Measurements from ENCODE around the gene PLAAT3.
"Not testable (repeated sequence)": the region's sequence is repeated elsewhere in the genome, so short reads cannot be mapped to it uniquely, and the experiment has no call there.

Gene PLAAT3

GRCh38 chr11:63567044-63567840, 47.0 kb downstream of the PLAAT3 start:
- DNase-seq (ENCODE audit: low read depth in 2 of 2): peak; percentile 64 to 72

- no peak for DNase-seq (ENCODE audit: low read depth in 2 of 2)
These were observed 49.4 kb downstream of the PLAAT3 start for GRCh38 chr11:63564784-63565350.

DNA sequence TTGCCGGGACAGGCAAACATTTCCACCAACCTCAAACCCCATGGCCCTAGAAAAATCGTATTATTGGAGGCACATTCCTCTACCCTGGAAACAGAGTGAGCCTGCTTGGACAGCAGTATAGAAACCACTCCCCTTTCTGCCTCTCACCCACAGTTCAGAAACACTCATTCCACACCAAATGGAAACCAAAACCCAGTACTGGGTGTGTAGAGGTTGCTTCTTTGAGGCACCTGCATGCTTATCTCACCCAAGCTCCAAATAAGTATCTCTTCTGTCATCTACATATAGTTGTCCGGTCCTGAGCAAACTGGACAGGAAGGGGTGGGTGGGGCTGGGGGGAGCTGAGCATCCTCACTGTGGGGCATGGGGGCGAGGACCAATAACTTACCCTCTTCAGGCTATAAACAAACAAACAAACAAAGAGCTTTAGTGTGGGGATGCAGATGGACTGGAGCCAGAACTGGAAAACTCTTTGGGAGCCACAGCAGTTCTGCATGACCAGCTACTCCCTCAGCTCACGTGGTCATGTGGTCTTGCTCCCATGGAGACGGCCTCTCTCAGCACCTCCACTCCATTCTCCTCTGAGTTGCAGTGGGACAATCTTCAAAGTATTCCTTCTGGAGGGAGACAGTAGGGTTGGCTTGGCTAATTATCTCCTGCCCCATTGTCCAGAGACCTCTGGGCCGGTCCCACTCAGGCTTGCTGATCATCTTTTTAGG, 50.0 kb downstream of the PLAAT3 start:
- DNase-seq (ENCODE audit: low read depth in 2 of 2): no peak

DNA sequence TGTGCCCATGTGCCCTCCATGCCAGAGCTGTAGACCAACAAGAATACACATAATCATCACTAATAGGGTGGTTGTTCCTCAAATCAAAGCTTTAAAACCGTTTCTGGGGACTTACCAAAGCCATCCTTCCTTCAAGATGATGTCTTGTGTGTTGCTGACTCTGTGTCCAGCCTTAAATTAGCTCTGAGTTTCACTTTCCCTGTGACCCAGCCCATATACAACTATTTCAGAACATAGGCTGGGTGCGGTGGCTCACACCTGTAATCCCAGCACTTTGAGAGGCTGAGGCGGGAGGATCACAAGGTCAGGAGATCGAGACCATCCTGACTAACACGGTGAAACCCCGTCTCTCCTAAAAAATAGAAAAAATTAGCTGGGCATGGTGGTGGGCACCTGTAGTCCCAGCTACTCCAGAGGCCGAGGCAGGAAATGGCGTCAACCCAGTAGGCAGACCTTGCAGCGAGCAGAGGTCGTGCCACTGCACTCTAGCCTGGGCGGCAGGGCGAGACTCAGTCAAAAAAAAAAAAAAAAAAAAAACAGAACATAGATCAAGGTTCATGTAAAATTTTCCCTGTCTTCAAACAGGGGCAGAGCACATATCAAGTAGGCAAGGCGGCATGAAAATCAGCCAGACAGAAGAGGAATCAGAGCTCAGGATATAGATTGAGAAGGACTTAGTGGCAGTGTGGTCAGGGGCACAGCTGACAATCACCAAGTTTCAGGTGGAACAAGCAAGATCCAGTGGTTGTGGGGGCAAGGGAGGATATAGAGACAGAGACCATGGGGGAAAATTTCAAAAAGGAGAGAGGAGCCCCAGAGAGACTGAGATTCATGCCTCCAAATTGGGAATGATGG, 50.8 kb downstream of the PLAAT3 start, which contains the start of gene PLAAT2:
Gene PLAAT2, minus strand, starts transcription at position 179 of the 855 bp plus-strand sequence. Its CDS starts 55 bp downstream, at position 124.
- DNase-seq (ENCODE audit: low read depth in 2 of 2): no peak

GRCh38 chr11:63560506-63561180, 53.6 kb downstream of the PLAAT3 start:
- DNase-seq (ENCODE audit: low read depth in 2 of 2): no peak

DNA sequence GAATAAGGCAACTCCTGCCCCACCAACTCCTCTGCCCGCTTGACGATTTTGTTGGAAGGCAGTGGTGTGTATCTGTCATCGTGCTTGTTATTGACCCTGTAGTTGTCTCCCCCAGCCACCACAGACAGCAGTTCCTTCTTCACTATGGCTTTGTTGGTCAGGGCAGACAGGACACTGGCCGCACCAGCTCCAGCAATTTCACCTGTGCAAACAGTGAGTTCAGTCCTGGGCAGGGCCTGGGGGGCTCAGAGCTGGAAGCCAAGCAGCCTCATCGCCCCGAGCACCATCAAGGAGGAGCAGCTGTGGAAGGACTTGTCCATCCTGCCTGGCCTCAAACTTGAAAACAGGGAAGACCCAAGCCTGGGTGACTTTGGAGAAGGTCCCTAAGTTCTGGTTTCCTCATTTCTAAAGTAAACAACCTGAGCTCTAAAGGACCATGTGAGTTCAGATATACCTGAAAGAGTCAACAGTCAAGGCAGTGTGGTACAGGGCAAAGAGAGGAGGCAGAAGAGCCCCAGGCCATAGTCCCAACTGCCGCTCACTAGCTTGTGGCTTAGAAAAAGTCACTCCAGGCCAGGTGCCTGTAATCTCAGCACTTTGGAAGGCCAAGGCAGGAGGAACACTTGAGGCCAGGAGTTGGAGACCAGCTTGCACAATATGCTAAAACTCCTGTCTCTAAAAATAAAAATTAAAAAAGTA, 55.6 kb downstream of the PLAAT3 start:
- DNase-seq (ENCODE audit: low read depth in 2 of 2): no peak

DNA sequence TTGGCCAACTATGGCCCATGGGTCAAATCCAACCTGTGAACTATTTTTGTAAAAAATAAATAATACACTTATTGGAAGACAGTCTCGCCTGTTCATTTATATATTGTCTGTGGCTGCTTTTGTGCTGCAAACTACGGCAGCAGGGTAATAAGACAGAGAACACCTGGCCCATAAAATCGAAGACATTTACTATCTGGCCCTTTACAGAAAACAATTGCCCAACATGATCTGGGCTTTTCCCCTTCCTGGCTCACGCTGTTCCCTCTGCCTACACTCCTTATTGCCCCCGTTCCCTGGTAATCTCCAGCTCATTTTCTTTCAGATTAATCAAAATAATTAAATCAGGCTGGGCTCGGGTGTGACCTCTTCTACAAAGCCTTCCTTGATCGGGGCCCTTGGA, 56.7 kb downstream of the PLAAT3 start:
- DNase-seq (ENCODE audit: low read depth in 2 of 2): no peak

GRCh38 chr11:63556404-63557013, 57.7 kb downstream of the PLAAT3 start:
- no peak for DNase-seq (ENCODE audit: low read depth in 2 of 2)

GRCh38 chr11:63554877-63555223, 59.4 kb downstream of the PLAAT3 start:
- no peak for DNase-seq (ENCODE audit: low read depth in 2 of 2)

DNA sequence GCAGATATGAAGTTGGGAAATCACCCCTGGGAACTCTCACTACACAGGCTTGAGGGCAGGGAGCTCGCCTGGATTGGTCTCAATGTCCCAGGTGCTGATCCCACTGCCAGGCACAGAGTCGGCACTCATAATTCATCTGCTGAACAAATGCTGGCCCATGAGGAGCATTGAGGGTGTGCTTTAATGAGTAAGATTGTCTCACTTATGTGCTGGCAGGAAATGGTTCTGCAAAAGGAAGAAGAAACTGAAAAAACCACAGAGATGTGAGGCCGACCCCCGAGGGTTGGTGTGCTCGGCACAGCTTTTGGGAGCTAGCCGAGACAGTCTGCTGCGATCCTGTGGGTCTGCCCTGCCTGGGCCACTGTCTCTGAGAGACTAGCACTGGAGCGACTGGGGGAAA, 60.5 kb downstream of the PLAAT3 start:
- peak in 1 of 2 experiments; percentile 7 for DNase-seq (ENCODE audit: low read depth in 2 of 2)

DNA sequence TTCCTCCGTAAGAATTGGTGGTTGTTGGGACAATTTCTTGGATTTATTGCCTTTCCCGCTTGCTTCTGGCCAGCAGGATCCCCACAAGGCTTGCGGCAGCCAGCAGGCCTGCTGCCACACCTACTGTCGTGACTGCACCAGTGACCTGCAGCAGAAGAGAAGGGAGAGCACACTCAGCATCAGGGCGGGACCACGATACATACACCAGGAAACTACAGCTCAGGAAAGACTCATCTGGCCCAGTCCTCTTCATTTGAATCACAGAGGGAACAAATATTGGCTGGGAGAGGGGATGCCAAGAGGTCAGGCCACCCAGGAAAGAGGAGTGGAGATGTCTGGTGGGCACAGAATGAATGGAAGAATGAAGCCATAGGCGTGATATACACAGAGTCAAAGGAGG, 61.3 kb downstream of the PLAAT3 start:
- DNase-seq (ENCODE audit: low read depth in 2 of 2): no peak

GRCh38 chr11:63551889-63552266, 62.4 kb downstream of the PLAAT3 start:
- no peak for DNase-seq (ENCODE audit: low read depth in 2 of 2)

GRCh38 chr11:63551091-63551888, 62.9 kb downstream of the PLAAT3 start:
- DNase-seq (ENCODE audit: low read depth in 2 of 2): no peak

DNA sequence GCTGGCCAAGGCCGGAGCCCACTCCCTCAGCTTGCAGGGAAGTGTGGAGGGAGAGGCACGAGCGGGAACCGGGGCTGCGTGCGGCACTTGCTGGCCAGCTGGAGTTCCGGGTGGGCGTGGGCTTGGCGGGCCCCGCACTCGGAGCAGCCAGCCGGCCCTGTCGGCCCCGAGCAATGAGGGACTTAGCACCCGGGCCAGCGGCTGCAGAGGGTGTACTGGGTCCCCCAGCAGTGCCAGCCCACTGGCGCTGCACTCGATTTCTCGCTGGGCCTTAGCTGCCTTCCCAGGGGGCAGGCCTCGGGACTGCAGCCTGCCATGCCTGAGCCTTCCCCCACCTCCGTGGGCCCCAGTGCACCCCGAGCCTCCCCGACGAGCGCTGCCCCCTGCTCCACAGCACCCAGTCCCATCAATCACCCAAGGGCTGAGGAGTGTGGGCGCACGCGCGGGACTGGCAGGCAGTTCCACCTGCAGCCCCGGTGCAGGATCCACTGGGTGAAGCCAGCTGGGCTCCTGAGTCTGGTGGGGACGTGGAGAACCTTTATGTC, 64.0 kb downstream of the PLAAT3 start:
- DNase-seq (ENCODE audit: low read depth in 2 of 2): not testable (repeated sequence)

DNA sequence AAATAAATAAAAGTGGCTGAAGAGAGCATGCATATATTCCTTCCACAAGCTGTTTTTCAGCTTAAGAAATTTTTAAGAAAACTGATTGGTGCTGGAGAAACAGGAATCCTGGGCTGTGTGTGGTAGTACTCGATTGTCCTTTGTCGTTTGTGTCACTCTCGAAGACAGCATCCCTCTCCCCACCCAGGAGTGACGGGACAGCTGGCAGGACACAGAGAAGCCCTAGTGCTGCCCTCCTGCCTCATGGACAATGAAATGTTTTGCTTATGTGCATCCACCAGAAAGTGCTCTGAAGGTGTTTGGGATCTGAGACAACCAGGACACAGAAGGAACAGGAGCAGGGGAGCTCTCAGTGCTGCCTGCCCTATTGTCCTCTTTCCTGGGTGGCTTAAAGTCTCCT, 64.8 kb downstream of the PLAAT3 start:
- no peak for DNase-seq (ENCODE audit: low read depth in 2 of 2)

DNA sequence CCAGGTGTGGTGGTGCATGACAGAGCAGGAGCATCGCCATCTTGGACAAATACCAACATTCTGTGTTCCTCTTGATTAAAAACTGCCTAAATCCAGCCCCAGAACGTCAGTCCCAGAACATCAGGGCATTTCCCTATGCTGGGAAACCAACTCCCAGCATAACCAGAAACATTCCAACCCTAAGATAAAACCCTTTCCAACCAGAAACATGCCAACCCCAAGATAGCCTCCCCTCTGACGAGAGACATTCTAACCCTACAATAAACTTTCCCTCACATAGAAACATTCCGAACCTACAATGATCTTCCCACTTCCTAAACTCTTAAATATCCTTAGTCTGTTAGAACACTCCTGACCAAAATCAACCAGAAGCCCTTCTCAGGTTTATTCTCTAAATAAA, 66.1 kb downstream of the PLAAT3 start:
- DNase-seq (ENCODE audit: low read depth in 2 of 2): no peak

GRCh38 chr11:63547061-63547460, 67.2 kb downstream of the PLAAT3 start:
- no peak for DNase-seq (ENCODE audit: low read depth in 2 of 2)

- DNase-seq (ENCODE audit: low read depth in 2 of 2): no peak
These were observed 70.5 kb downstream of the PLAAT3 start for GRCh38 chr11:63543711-63544110.

GRCh38 chr11:63542506-63542905, 71.7 kb downstream of the PLAAT3 start:
- DNase-seq (ENCODE audit: low read depth in 2 of 2): not testable (repeated sequence)
